Keratinocyte (primary cell): ENCODE data around the gene PCNX4. TPM values are rescaled to one million over a fixed set of nuclear protein-coding genes. Genes with fewer than 3 reads are reported as not detected.

ENCODE experiments used
- DNase-seq: peaks from one replicate; pipeline ENCODE4 v3.0.0-alpha.2; 2011; ENCODE audit warnings: low read depth, missing footprints, low spot score
- FAIRE-seq: peaks from 2 replicates; lab custom pipeline; 2011; peaks lifted over from hg19 to GRCh38; lab: Jason Lieb, UNC
- H2AFZ ChIP-seq: 2 replicates; pipeline ENCODE4 v1.6.0; 2012; ENCODE audit warnings: low read length, control low read depth, inconsistent platforms; ENCODE audit not compliant: control insufficient read depth
- H3K27ac ChIP-seq: 2 replicates; pipeline ENCODE4 v1.5.1; 2011; ENCODE audit warnings: low read length; ENCODE audit not compliant: control insufficient read depth, insufficient read depth
- H3K27me3 ChIP-seq: 3 replicates; pipeline ENCODE4 v1.6.0; 2011; ENCODE audit warnings: low read length; ENCODE audit not compliant: control insufficient read depth, insufficient read depth; ENCODE audit errors: extremely low read depth
- H3K36me3 ChIP-seq, 2 experiments: 2 replicates in 1 of 2; 3 replicates in 1 of 2; pipeline ENCODE4 v1.5.1; 2011; ENCODE audit warnings: low read length in 2 of 2, mild to moderate bottlenecking in 1 of 2; ENCODE audit not compliant: control insufficient read depth in 2 of 2, insufficient read depth in 2 of 2; ENCODE audit errors: extremely low read depth in 1 of 2
- H3K4me1 ChIP-seq: 3 replicates; pipeline ENCODE4 v1.5.1; 2011; ENCODE audit warnings: low read length; ENCODE audit not compliant: control insufficient read depth, insufficient read depth; ENCODE audit errors: extremely low read depth
- H3K4me2 ChIP-seq: 3 replicates; pipeline ENCODE4 v1.6.0; 2011; ENCODE audit warnings: low read depth, low read length; ENCODE audit not compliant: control insufficient read depth, insufficient read depth; ENCODE audit errors: extremely low read depth
- H3K4me3 ChIP-seq, 3 experiments: fragments of 200-600 bp in 1 of 3; sonication (generic) in 1 of 3; 2 replicates in 2 of 3; 3 replicates in 1 of 3; pipeline ENCODE4 v1.5.1; 2011 to 2016; ENCODE audit warnings: low read length in 3 of 3, mild to moderate bottlenecking in 3 of 3, control low read depth in 2 of 3, inconsistent platforms in 1 of 3, low read depth in 1 of 3, mixed read lengths in 1 of 3, mixed run types in 1 of 3, moderate library complexity in 1 of 3; ENCODE audit not compliant: control insufficient read depth in 2 of 3, insufficient read depth in 2 of 3; ENCODE audit errors: extremely low read depth in 1 of 3
- H3K79me2 ChIP-seq: 2 replicates; pipeline ENCODE4 v1.6.0; 2012; ENCODE audit warnings: low read length; ENCODE audit not compliant: control insufficient read depth, insufficient read depth
- H3K9ac ChIP-seq: 3 replicates; pipeline ENCODE4 v1.6.0; 2011; ENCODE audit warnings: low read length; ENCODE audit not compliant: control insufficient read depth, insufficient read depth; ENCODE audit errors: extremely low read depth
- H3K9me1 ChIP-seq: 3 replicates; pipeline ENCODE4 v1.6.0; 2011; ENCODE audit warnings: low read length; ENCODE audit not compliant: control insufficient read depth, insufficient read depth; ENCODE audit errors: extremely low read depth
- H3K9me3 ChIP-seq: 2 replicates; pipeline ENCODE4 v1.5.1; 2012; ENCODE audit warnings: low read depth, low read length; ENCODE audit not compliant: control insufficient read depth
- H4K20me1 ChIP-seq: 3 replicates; pipeline ENCODE4 v1.6.0; 2011; ENCODE audit warnings: low read length; ENCODE audit not compliant: control insufficient read depth, insufficient read depth; ENCODE audit errors: extremely low read depth
- EZH2 ChIP-seq: IDR thresholded peaks from one replicate; pipeline ENCODE4 v1.6.1; 2012; ENCODE audit warnings: inconsistent platforms, mild to moderate bottlenecking, low read length, moderate library complexity
- dilution Hi-C: fragments of 300-500 bp; cut with MboI; formaldehyde crosslinking; loops from one replicate; pipeline ENCODE4 v1.7.0; 2020; ENCODE audit warnings: low sequenced_read_pairs; ENCODE audit not compliant: extremely low pct_ligation_motif_present
- polyA plus RNA-seq, 5 experiments: library from polyadenylated mRNA; depleted of rRNA in 3 of 5; stranded (reverse) in 3 of 5; stranded (forward) in 1 of 5; unstranded in 1 of 5; fragments of >200 nt; gene quantifications; 1 replicate in 1 of 5; 2 replicates in 3 of 5; 3 replicates in 1 of 5; pipeline versions ENCODE4 v1.2.1 to v1.2.3, GENCODE V29; 2011 to 2012; ENCODE audit warnings: missing spikeins in 2 of 5, low read depth in 1 of 5, low replicate concordance in 1 of 5
- TF ChIP-seq, protein P1 (sequence below), 3 experiments: IDR thresholded peaks in 1 of 3; conservative IDR thresholded peaks in 1 of 3; optimal IDR thresholded peaks in 1 of 3; 2 replicates in 2 of 3; 3 replicates in 1 of 3; pipeline versions ENCODE3 to v1.5.1; 2011; ENCODE audit warnings: low read length in 3 of 3, mild to moderate bottlenecking in 3 of 3, moderate library complexity in 2 of 3, control low read depth in 1 of 3, inconsistent platforms in 1 of 3; ENCODE audit not compliant: insufficient read depth in 2 of 3; ENCODE audit errors: extremely low read depth in 1 of 3

Gene PCNX4
- polyA plus RNA-seq, 1 donor (not counting 4 experiments of a cell fraction or from before 2014, with no cell fraction given) = 49.8 TPM

DNA sequence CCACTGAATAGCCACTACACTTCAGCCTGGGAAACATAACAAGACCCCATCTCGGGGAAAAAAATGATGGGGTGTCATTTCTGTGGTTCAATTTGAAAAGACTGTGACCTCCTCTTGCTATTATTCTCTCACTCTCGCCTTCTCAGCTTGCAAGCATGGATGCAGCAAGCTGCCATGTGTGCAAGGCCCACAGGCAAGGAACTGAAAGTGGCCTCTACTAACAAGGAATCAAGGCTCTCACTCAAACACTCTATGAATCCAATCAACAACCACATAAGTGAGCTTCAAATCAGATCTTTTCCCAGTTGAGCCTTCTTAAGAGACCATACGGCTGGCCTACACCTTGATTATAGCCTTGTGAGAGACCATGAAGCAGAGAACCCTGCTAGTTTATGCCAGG, 91.4 kb downstream of the PCNX4 start:
- no peaks in the 10 kb centered on the region for H3K36me3 ChIP-seq
- no peak overlapping the region for H3K4me3 ChIP-seq
- H3K9me1 ChIP-seq = no peaks in the 10 kb centered on the region
- peaks cover 2% of the 10 kb centered on the region for H3K27me3 ChIP-seq
- dilution Hi-C loops = no loop called here
- H3K9me3 ChIP-seq = no peaks in the 10 kb centered on the region
- TF ChIP-seq, protein P1, sequence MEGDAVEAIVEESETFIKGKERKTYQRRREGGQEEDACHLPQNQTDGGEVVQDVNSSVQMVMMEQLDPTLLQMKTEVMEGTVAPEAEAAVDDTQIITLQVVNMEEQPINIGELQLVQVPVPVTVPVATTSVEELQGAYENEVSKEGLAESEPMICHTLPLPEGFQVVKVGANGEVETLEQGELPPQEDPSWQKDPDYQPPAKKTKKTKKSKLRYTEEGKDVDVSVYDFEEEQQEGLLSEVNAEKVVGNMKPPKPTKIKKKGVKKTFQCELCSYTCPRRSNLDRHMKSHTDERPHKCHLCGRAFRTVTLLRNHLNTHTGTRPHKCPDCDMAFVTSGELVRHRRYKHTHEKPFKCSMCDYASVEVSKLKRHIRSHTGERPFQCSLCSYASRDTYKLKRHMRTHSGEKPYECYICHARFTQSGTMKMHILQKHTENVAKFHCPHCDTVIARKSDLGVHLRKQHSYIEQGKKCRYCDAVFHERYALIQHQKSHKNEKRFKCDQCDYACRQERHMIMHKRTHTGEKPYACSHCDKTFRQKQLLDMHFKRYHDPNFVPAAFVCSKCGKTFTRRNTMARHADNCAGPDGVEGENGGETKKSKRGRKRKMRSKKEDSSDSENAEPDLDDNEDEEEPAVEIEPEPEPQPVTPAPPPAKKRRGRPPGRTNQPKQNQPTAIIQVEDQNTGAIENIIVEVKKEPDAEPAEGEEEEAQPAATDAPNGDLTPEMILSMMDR (optimal IDR thresholded peaks at IDR 0.05 in 1 of 3, IDR thresholded peaks at IDR 0.05 in 1 of 3, conservative IDR thresholded peaks at IDR 0.05 in 1 of 3; ENCODE audit: extremely low read depth in 1 of 3, insufficient read depth in 2 of 3, low read length in 3 of 3) = no peak
- TF ChIP-seq EZH2 = no peak
- H4K20me1 ChIP-seq = no peaks in the 10 kb centered on the region
- H3K4me2 ChIP-seq = no peak overlapping the region
- no peak overlapping the region for H3K9ac ChIP-seq
- peaks cover 19% of the 10 kb centered on the region for H3K4me1 ChIP-seq
- FAIRE-seq = no peak
- H2AFZ ChIP-seq = no peak overlapping the region
- DNase-seq = no peak
- no peak overlapping the region for H3K27ac ChIP-seq
- H3K79me2 ChIP-seq = no peaks in the 10 kb centered on the region

DNA sequence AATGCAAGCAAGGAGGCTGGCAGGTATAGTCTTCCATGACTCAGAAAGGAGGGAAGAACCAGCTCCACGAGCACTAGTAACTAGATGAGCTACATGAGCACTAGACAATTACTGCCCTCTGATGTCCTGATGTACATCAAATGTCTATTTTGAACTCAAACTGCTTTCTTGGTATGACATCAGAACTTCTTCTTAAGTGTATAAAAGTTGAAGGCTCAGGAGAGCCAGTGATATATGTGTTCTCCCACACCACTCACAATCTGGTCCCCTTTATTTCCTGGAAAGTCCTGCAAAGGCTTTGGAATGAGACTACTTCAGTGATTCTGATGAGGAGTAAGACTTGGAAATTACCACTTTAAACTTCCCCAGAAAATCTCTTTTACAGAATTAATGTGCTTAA, 92.0 kb downstream of the PCNX4 start:
- Histone ChIP-seq H3K4me1 (peaks cover 19% of the 10 kb centered on the region), H4K20me1 (no peaks in the 10 kb centered on the region), H3K4me2 (peak overlapping the region; percentile 81), H3K9ac (peak overlapping the region; percentile 28), H3K27me3 (peaks cover 2% of the 10 kb centered on the region), H2AFZ (peak overlapping the region; percentile 42), H3K9me3 (no peaks in the 10 kb centered on the region), H3K4me3 (peak overlapping the region in 2 of 3 experiments; percentile 56 to 57), H3K36me3 (no peaks in the 10 kb centered on the region), H3K79me2 (no peaks in the 10 kb centered on the region), H3K9me1 (no peaks in the 10 kb centered on the region), H3K27ac (peak overlapping the region; percentile 43)
- no peak for TF ChIP-seq EZH2
- TF ChIP-seq, protein P1 (optimal IDR thresholded peaks at IDR 0.05 in 1 of 3, IDR thresholded peaks at IDR 0.05 in 1 of 3, conservative IDR thresholded peaks at IDR 0.05 in 1 of 3; ENCODE audit: extremely low read depth in 1 of 3, insufficient read depth in 2 of 3, low read length in 3 of 3) = peak in 2 of 3 experiments; percentile 2 to 34
- DNase-seq = no peak
- FAIRE-seq = peak; percentile 92
- dilution Hi-C loops = no loop called here
